Uterus (tissue), 4 donors: ENCODE results near the gene DYNC1H1. TPM values are rescaled to one million over a fixed set of nuclear protein-coding genes. Genes with fewer than 3 reads are reported as not detected.

ENCODE experiments used
- DNase-seq, 2 donors: peaks; one replicate each; pipeline ENCODE4 v3.0.0-alpha.2; 2019 to 2020
- H3K27ac ChIP-seq, 2 donors: fragments of 200-600 bp; sonication (generic); 1 replicate in 1 of 2; 2 replicates in 1 of 2; pipeline ENCODE4 v1.5.1; 2016 to 2018
- H3K27me3 ChIP-seq, 2 donors: fragments of 200-600 bp; sonication (generic); one replicate each; pipeline ENCODE4 v1.5.1; 2018 to 2019; ENCODE audit warnings: control low read depth in 1 of 2
- H3K36me3 ChIP-seq, 2 donors: fragments of 200-600 bp; sonication (generic); one replicate each; pipeline ENCODE4 v1.5.1; 2019; ENCODE audit warnings: control low read depth in 1 of 2
- H3K4me1 ChIP-seq, 2 donors: fragments of 200-600 bp; sonication (generic); one replicate each; pipeline ENCODE4 v1.5.1; 2018 to 2019; ENCODE audit warnings: control low read depth in 1 of 2
- H3K4me3 ChIP-seq, 2 donors: fragments of 200-600 bp; sonication (generic); 1 replicate in 1 of 2; 2 replicates in 1 of 2; pipeline ENCODE4 v1.5.1; 2018 to 2019; ENCODE audit warnings: mild to moderate bottlenecking in 1 of 2
- H3K9me3 ChIP-seq, 2 donors: fragments of 200-600 bp; sonication (generic); one replicate each; pipeline ENCODE4 v1.5.1; 2019; ENCODE audit warnings: control low read depth in 1 of 2
- CTCF ChIP-seq, 4 experiments: fragments of 200-600 bp in 2 of 4; fragments of 450-650 bp in 2 of 4; sonication (generic) in 2 of 4; IDR thresholded peaks; one replicate each; pipeline ENCODE4 v1.5.1; 2016 to 2019; ENCODE audit warnings: antibody characterized with exemption in 4 of 4, mild to moderate bottlenecking in 2 of 4, moderate library complexity in 1 of 4
- POLR2A ChIP-seq, 2 donors: fragments of 450-650 bp; IDR thresholded peaks; one replicate each; pipeline ENCODE4 v1.6.1; 2016; ENCODE audit warnings: antibody characterized with exemption in 2 of 2, mild to moderate bottlenecking in 1 of 2, moderate library complexity in 1 of 2
- intact Hi-C: fragments of 100-400 bp; cut with DNase I; formaldehyde crosslinking; loops from one replicate; pipeline ENCODE4 v1.15.1; 2023; ENCODE audit warnings: low total_unique reads
- small RNA-seq: library from RNA; depleted of rRNA; stranded (forward); fragments of <200 nt; gene quantifications from one replicate; pipeline ENCODE3, GENCODE V24; 2016
- total RNA-seq, 4 donors: library from RNA; depleted of rRNA in 3 of 4; stranded (reverse); fragments of >200 nt in 3 of 4; gene quantifications; one replicate each; pipeline versions ENCODE4 v1.1.0 to v1.2.4, GENCODE V29; 2014 to 2023
- donor health status: DM: yes; HTN: yes; CAD: no.

The DYNC1H1 gene
- total RNA-seq, 4 donors from 2014 or later: 251 to 634 (median 479) TPM

GRCh38 chr14:102097441-102098135 lies 133.2 kb downstream of the DYNC1H1 start:
- no peaks in the 10 kb centered on the region for H3K27me3 ChIP-seq
- no peak for DNase-seq
- no peak overlapping the region for H3K4me3 ChIP-seq
- no peaks in the 10 kb centered on the region for H3K36me3 ChIP-seq
- intact Hi-C loops: loop anchor here (10.0 kb wide), 1 partner anchor 53 kb away; no protein-coding TSS in a partner anchor
- no peak for TF ChIP-seq CTCF (IDR thresholded peaks at IDR 0.05)
- TF ChIP-seq POLR2A (IDR thresholded peaks at IDR 0.05): no peak
- no peaks in the 10 kb centered on the region for H3K9me3 ChIP-seq
- no peaks in the 10 kb centered on the region for H3K4me1 ChIP-seq
- H3K27ac ChIP-seq: no peak overlapping the region

- TF ChIP-seq CTCF (IDR thresholded peaks at IDR 0.05) (no peak), POLR2A (IDR thresholded peaks at IDR 0.05) (no peak)
- H3K27ac ChIP-seq: no peak overlapping the region
- H3K9me3 ChIP-seq: no peaks in the 10 kb centered on the region
- intact Hi-C loops: no loop called here
- H3K4me1 ChIP-seq: no peaks in the 10 kb centered on the region
- H3K4me3 ChIP-seq: no peak overlapping the region
- H3K36me3 ChIP-seq: no peaks in the 10 kb centered on the region
- H3K27me3 ChIP-seq: no peaks in the 10 kb centered on the region
- no peak for DNase-seq
Observed at GRCh38 chr14:102103062-102103695, 138.8 kb downstream of the DYNC1H1 start.

GRCh38 chr14:102105369-102105768 lies 141.0 kb downstream of the DYNC1H1 start:
- TF ChIP-seq POLR2A (IDR thresholded peaks at IDR 0.05) (no peak), CTCF (IDR thresholded peaks at IDR 0.05) (no peak)
- Histone ChIP-seq H3K27me3 (no peaks in the 10 kb centered on the region), H3K27ac (no peak overlapping the region), H3K4me1 (no peaks in the 10 kb centered on the region), H3K4me3 (no peak overlapping the region), H3K9me3 (no peaks in the 10 kb centered on the region), H3K36me3 (no peaks in the 10 kb centered on the region)
- intact Hi-C loops: no loop called here
- no peak for DNase-seq

Small RNAs within 50 kb of the gene (small RNA-seq; reads per million reads assigned to genes)
- gene AL118558.2: not detected
- gene RN7SL472P: not detected

Other genes starting within 250 kb of the DYNC1H1 start
- gene PPP2R5C, start 202.9 kb upstream of the DYNC1H1 start, total RNA-seq: 100 to 1,000 TPM; 143 to 171 (median 169) TPM
- 100 to 1,000 TPM; 208 to 800 (median 247) TPM for gene HSP90AA1, start 122.5 kb downstream of the DYNC1H1 start, total RNA-seq
- 10 to 100 TPM; 45.9 to 81.8 (median 53.7) TPM for gene WDR20, start 175.3 kb downstream of the DYNC1H1 start, total RNA-seq